Stimulated activated CD4-positive, alpha-beta T cell treated with anti-CD3 and anti-CD28 coated beads, Interleukin-12 subunit alpha, Interleukin-12 subunit beta, amount 100 ng/mL, for 24 hours (primary cell): ENCODE data around the gene PINK1.

Experiments
- DNase-seq, 2 experiments: peaks; one replicate each; pipeline ENCODE4 v3.0.0-alpha.2; 2020; ENCODE audit warnings: low read depth in 2 of 2

PINK1 gene

GRCh38 chr1:20610970-20611369 is 22.3 kb upstream of the PINK1 start:
- no peak for DNase-seq

DNA sequence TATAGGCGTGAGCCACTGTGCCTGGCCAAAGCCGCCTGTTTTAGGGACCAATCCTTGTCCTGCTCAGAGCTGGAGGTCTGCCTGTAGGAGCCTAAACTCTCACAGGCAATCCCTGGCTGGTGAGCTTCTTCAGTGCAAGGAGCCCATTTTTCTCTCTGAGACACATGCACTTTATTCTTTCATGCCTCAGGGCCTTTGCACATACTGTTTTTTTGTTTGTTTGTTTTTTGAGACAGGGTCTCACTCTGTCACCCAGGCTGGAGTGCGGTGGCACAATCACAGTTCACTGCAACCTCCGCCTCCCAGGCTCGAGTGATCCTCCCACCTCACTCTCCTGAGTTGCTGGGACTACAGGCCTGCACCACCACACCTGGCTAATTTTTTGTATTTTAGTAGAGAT is 21.6 kb upstream of the PINK1 start:
- no peak for DNase-seq

DNA sequence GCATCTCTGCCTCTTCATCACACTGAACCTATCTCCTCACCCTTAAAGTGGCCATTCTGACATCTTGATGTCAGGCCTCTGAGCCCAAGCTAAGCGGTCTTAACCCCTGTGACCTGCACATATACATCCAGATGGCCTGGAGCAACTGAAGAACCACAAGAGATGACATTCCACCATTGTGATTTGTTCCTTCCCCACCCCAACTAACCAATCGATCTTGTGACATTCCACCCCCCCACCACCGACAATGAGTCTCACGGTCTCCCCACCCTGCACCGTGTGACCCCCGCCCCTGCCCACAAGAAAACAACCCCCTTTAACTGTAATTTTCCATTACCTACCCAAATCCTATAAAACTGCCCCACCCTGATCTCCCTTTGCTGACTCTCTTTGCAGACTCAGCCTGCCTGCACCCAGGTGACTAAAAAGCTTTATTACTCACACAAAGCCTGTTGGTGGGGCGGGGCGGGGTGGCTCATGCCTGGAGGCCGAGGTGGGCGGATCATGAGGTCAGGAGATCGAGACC is 21.0 kb upstream of the PINK1 start:
- no peak for DNase-seq

- no peak for DNase-seq
These were observed 19.1 kb upstream of the PINK1 start for GRCh38 chr1:20614131-20614579.

GRCh38 chr1:20615946-20616846 is 17.1 kb upstream of the PINK1 start:
- DNase-seq, result no peak

GRCh38 chr1:20616847-20617487 is 16.3 kb upstream of the PINK1 start:
- no peak for DNase-seq

- no peak for DNase-seq
These were observed 14.7 kb upstream of the PINK1 start for GRCh38 chr1:20618550-20618949.

DNA sequence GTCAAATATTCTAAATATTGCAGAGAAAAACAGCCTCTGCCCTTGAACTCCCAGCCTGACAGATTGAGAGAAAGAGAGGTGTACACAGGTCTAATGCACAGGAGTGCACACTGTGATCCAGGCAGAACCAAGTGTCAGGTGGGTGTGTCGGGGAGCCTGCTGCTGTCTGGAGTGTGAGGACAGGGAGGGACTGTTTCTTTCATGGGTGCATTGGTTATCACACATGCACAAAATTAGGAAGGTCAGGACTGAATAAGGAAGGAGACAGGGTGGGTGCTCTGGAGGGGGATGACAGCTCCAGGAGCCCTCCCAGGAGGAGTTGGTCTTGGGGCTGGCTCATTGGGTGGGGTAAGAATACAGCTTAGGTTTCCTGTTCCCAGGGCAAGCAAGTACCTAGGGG is 13.3 kb upstream of the PINK1 start:
- DNase-seq, result no peak

GRCh38 chr1:20621012-20621411 is 12.2 kb upstream of the PINK1 start:
- no peak for DNase-seq

GRCh38 chr1:20624709-20625108 is 8.5 kb upstream of the PINK1 start:
- DNase-seq, result no peak

DNA sequence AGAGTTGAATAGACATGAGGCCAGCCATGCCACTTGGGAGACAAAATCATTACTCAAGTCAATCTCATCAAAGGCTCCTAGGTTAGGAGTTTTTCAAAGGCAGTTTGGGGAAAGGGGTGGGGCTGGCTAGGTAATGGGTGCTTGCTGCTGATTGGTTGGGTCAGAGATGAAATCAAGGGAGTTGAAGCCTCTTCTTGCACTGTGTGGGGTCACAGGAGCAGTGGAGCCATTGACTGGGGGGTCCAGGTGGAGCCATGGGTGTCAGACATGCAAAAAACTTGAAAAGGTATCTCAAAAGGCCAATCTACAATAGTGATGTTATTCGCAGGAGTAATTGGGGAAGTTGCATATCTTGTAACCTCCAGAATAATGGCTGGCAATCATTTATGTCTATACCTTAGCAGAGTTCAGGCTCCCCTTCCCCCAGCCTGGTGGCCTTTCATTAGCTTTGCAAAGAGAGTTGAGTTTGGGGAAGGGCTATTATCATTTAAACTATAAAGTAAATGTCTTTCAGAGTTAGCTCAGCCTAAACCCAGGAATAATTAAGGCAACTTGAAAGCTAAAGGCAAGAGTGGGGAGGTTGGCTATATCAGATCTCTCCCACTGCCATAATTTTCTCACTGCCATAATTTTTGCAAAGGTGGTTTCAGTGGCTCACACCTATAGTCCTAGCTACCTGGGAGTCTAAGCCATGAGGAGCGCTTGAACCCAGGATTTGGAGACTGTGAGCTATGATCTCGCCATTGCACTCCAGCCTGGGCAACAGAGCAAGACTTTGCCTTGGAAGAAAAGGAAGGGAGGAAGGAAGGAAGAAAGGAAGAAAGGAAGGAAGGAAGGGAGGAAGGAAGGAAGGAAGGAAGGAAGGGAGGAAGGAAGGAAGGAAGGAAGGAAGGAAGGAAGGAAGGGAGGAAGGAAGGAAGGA is 7.8 kb upstream of the PINK1 start:
- no peak for DNase-seq

DNA sequence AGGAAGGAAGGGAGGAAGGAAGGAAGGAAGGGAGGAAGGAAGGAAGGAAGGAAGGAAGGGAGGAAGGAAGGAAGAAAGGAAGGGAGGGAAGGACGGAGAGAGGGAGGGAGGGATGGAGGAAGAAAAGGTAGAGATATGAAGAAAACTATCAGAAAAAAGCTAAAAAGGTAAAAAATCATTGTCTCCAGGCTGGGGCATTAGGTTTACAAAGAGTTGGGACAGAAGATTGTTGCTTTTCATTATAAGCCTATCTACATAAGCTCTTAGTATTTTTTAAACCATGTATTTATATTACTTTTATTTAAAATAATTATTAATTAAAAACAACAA is 7.2 kb upstream of the PINK1 start:
- DNase-seq, result no peak

GRCh38 chr1:20626524-20626923 is 6.7 kb upstream of the PINK1 start:
- no peak for DNase-seq

DNA sequence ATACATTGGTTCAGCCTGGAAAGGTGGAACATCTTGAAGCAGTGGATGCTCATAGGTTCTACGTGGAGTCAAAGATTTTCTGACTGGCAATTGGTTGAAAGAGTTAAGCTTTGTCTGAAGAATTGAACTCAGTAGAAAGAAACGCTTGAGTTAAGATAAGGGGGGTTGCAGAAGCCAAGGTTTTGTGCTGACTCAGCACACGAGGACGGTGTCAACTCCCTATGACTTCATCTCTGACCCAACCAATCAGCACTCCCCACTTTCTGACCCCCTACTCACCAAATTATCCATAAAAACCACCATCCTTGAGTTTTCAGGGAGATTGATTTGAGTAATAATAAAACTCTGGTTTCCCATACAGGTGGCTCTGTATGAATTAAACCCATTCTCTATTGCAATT is 2.5 kb upstream of the PINK1 start:
- no peak for DNase-seq

GRCh38 chr1:20632386-20632785 is 872 bp upstream of the PINK1 start:
- no peak for DNase-seq

GRCh38 chr1:20634065-20634593 is 871 bp downstream of the PINK1 start:
- no peak for DNase-seq

GRCh38 chr1:20634594-20635084 is 1.4 kb downstream of the PINK1 start:
- DNase-seq, result no peak

GRCh38 chr1:20636785-20637347 is 3.6 kb downstream of the PINK1 start:
- no peak for DNase-seq

GRCh38 chr1:20640183-20640597 is 6.9 kb downstream of the PINK1 start:
- DNase-seq, result peak in 1 of 2 experiments; percentile 45

- no peak for DNase-seq
These were observed 8.7 kb downstream of the PINK1 start for GRCh38 chr1:20641975-20642374.

DNA sequence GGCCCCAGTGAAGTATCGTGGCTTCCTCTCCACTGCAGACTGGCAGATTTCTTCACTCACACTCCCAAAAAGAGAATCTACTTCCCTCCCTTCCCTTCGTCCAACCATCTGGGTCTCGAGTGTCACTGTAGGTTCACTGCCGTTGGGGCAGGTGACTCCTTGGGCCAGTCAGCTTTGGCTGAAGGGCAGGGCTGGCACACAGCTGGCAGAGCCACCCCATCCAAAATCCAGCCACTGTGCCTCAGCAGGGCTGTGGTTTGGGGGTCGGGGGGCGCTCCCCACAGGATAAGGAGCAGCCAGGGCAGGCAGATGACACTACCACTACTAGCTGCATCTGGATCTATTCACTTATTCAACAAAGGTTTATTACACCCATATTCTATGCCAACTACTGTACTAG is 9.8 kb downstream of the PINK1 start:
- DNase-seq, result no peak
